Measurements from ENCODE around the gene ESF1. TPM values are rescaled to one million over a fixed set of nuclear protein-coding genes. Genes with fewer than 3 reads are reported as not detected.

ESF1 gene
- total and polyA plus RNA-seq, 5 donors from 2014 or later, result 4.1 to 8.5 (median 4.7) TPM

GRCh38 chr20:13755809-13756208 is 28.9 kb downstream of the ESF1 start:
- no peak overlapping the region for H3K4me3 ChIP-seq (ENCODE audit: low read depth, low read length)
- DNase-seq (no peak), ATAC-seq (ENCODE audit: low read depth in 2 of 2) (no peak)
- Mint-ChIP-seq H3K36me3 (peaks cover 28% of the 10 kb centered on the region), H3K4me3 (no peak overlapping the region), H3K27me3 (no peaks in the 10 kb centered on the region), H3K4me1 (peaks cover 0 to 5% (median 2%) of the 10 kb centered on the region in 4 donors), H3K27ac (no peak overlapping the region), H3K9me3 (no peaks in the 10 kb centered on the region)
- H3K9me3 ChIP-seq (ENCODE audit: control insufficient read depth in 2 of 2, low read length in 2 of 2), result no peaks in the 10 kb centered on the region
- H3K27me3 ChIP-seq (ENCODE audit: control insufficient read depth, insufficient read depth, low read length), result no peaks in the 10 kb centered on the region
- no peaks in the 10 kb centered on the region for H3K4me1 ChIP-seq (ENCODE audit: control insufficient read depth, insufficient read depth, low read length, poor library complexity, severe bottlenecking)
- no peak overlapping the region for H3K27ac ChIP-seq (ENCODE audit: insufficient read depth, low read length, poor library complexity, severe bottlenecking)
- H3K36me3 ChIP-seq (ENCODE audit: control insufficient read depth, insufficient read depth, low read length), result peaks cover 32% of the 10 kb centered on the region

- no peaks in the 10 kb centered on the region for H3K4me1 ChIP-seq (ENCODE audit: control insufficient read depth, insufficient read depth, low read length, poor library complexity, severe bottlenecking)
- H3K4me3 ChIP-seq (ENCODE audit: low read depth, low read length), result no peak overlapping the region
- H3K4me3 Mint-ChIP-seq, result no peak overlapping the region
- H3K36me3 ChIP-seq (ENCODE audit: control insufficient read depth, insufficient read depth, low read length), result peaks cover 21% of the 10 kb centered on the region
- no peaks in the 10 kb centered on the region for H3K27me3 Mint-ChIP-seq
- H3K27me3 ChIP-seq (ENCODE audit: control insufficient read depth, insufficient read depth, low read length), result no peaks in the 10 kb centered on the region
- H3K4me1 Mint-ChIP-seq, result peaks cover 0 to 2% (median 0%) of the 10 kb centered on the region in 4 donors
- H3K36me3 Mint-ChIP-seq, result peaks cover 20% of the 10 kb centered on the region
- no peak for DNase-seq
- no peak overlapping the region for H3K27ac Mint-ChIP-seq
- H3K27ac ChIP-seq (ENCODE audit: insufficient read depth, low read length, poor library complexity, severe bottlenecking), result no peak overlapping the region
- H3K9me3 Mint-ChIP-seq, result no peaks in the 10 kb centered on the region
- ATAC-seq (ENCODE audit: low read depth in 2 of 2), result no peak
- no peaks in the 10 kb centered on the region for H3K9me3 ChIP-seq (ENCODE audit: control insufficient read depth in 2 of 2, low read length in 2 of 2)
These were observed 31.2 kb downstream of the ESF1 start for GRCh38 chr20:13753436-13754036.

- Histone ChIP-seq H3K27me3 (ENCODE audit: control insufficient read depth, insufficient read depth, low read length) (no peaks in the 10 kb centered on the region), H3K36me3 (ENCODE audit: control insufficient read depth, insufficient read depth, low read length) (peaks cover 3% of the 10 kb centered on the region), H3K9me3 (ENCODE audit: control insufficient read depth in 2 of 2, low read length in 2 of 2) (no peaks in the 10 kb centered on the region), H3K4me1 (ENCODE audit: control insufficient read depth, insufficient read depth, low read length, poor library complexity, severe bottlenecking) (no peaks in the 10 kb centered on the region), H3K27ac (ENCODE audit: insufficient read depth, low read length, poor library complexity, severe bottlenecking) (no peak overlapping the region), H3K4me3 (ENCODE audit: low read depth, low read length) (no peak overlapping the region)
- H3K27ac Mint-ChIP-seq, result no peak overlapping the region
- no peak overlapping the region for H3K4me3 Mint-ChIP-seq
- H3K4me1 Mint-ChIP-seq, result peaks cover 0 to under 1% (median 0%) of the 10 kb centered on the region in 4 donors
- no peak for ATAC-seq (ENCODE audit: low read depth in 2 of 2)
- no peaks in the 10 kb centered on the region for H3K9me3 Mint-ChIP-seq
- no peak for DNase-seq
- H3K36me3 Mint-ChIP-seq, result peaks cover 21% of the 10 kb centered on the region
- no peaks in the 10 kb centered on the region for H3K27me3 Mint-ChIP-seq
These were observed 34.9 kb downstream of the ESF1 start for GRCh38 chr20:13749811-13750210.

GRCh38 chr20:13745784-13746183 is 38.9 kb downstream of the ESF1 start:
- no peak overlapping the region for H3K4me3 Mint-ChIP-seq
- H3K36me3 ChIP-seq (ENCODE audit: control insufficient read depth, insufficient read depth, low read length), result peaks cover 9% of the 10 kb centered on the region
- H3K9me3 ChIP-seq (ENCODE audit: control insufficient read depth in 2 of 2, low read length in 2 of 2), result peaks cover under 1 to 3% of the 10 kb centered on the region in 2 experiments
- no peak overlapping the region for H3K4me3 ChIP-seq (ENCODE audit: low read depth, low read length)
- H3K27me3 ChIP-seq (ENCODE audit: control insufficient read depth, insufficient read depth, low read length), result no peaks in the 10 kb centered on the region
- no peak overlapping the region for H3K27ac Mint-ChIP-seq
- H3K9me3 Mint-ChIP-seq, result peaks cover 0 to 6% (median 3%) of the 10 kb centered on the region in 7 donors
- DNase-seq (no peak), ATAC-seq (ENCODE audit: low read depth in 2 of 2) (no peak)
- H3K36me3 Mint-ChIP-seq, result peaks cover 47% of the 10 kb centered on the region
- peaks cover 0 to 4% (median 0%) of the 10 kb centered on the region in 4 donors for H3K4me1 Mint-ChIP-seq
- H3K4me1 ChIP-seq (ENCODE audit: control insufficient read depth, insufficient read depth, low read length, poor library complexity, severe bottlenecking), result no peaks in the 10 kb centered on the region
- H3K27ac ChIP-seq (ENCODE audit: insufficient read depth, low read length, poor library complexity, severe bottlenecking), result no peak overlapping the region
- H3K27me3 Mint-ChIP-seq, result no peaks in the 10 kb centered on the region

GRCh38 chr20:13744352-13744751 is 40.4 kb downstream of the ESF1 start:
- no peaks in the 10 kb centered on the region for H3K27me3 Mint-ChIP-seq
- peaks cover 0 to 4% (median under 1%) of the 10 kb centered on the region in 4 donors for H3K4me1 Mint-ChIP-seq
- H3K27ac ChIP-seq (ENCODE audit: insufficient read depth, low read length, poor library complexity, severe bottlenecking), result no peak overlapping the region
- ATAC-seq (ENCODE audit: low read depth in 2 of 2) (no peak), DNase-seq (no peak)
- no peak overlapping the region for H3K4me3 Mint-ChIP-seq
- H3K27me3 ChIP-seq (ENCODE audit: control insufficient read depth, insufficient read depth, low read length), result no peaks in the 10 kb centered on the region
- peak overlapping the region in 2 of 3 donors; percentile 24 to 39 for H3K27ac Mint-ChIP-seq
- H3K36me3 Mint-ChIP-seq, result peaks cover 52% of the 10 kb centered on the region
- peaks cover 11% of the 10 kb centered on the region for H3K36me3 ChIP-seq (ENCODE audit: control insufficient read depth, insufficient read depth, low read length)
- H3K4me3 ChIP-seq (ENCODE audit: low read depth, low read length), result no peak overlapping the region
- no peaks in the 10 kb centered on the region for H3K4me1 ChIP-seq (ENCODE audit: control insufficient read depth, insufficient read depth, low read length, poor library complexity, severe bottlenecking)
- H3K9me3 Mint-ChIP-seq, result peaks cover 0 to 14% (median 3%) of the 10 kb centered on the region in 7 donors
- H3K9me3 ChIP-seq (ENCODE audit: control insufficient read depth in 2 of 2, low read length in 2 of 2), result peaks cover 4 to 5% of the 10 kb centered on the region in 2 experiments

- no peak for ATAC-seq (ENCODE audit: low read depth in 2 of 2)
- H3K27ac Mint-ChIP-seq, result no peak overlapping the region
- H3K27ac ChIP-seq (ENCODE audit: insufficient read depth, low read length, poor library complexity, severe bottlenecking), result no peak overlapping the region
- H3K4me1 ChIP-seq (ENCODE audit: control insufficient read depth, insufficient read depth, low read length, poor library complexity, severe bottlenecking), result no peaks in the 10 kb centered on the region
- H3K4me1 Mint-ChIP-seq, result peaks cover 0 to 5% (median 2%) of the 10 kb centered on the region in 4 donors
- no peaks in the 10 kb centered on the region for H3K27me3 Mint-ChIP-seq
- no peak overlapping the region for H3K4me3 ChIP-seq (ENCODE audit: low read depth, low read length)
- peaks cover 63% of the 10 kb centered on the region for H3K36me3 Mint-ChIP-seq
- no peaks in the 10 kb centered on the region for H3K27me3 ChIP-seq (ENCODE audit: control insufficient read depth, insufficient read depth, low read length)
- H3K4me3 Mint-ChIP-seq, result no peak overlapping the region
- H3K9me3 Mint-ChIP-seq, result peaks cover 0 to 14% (median 3%) of the 10 kb centered on the region in 7 donors
- H3K36me3 ChIP-seq (ENCODE audit: control insufficient read depth, insufficient read depth, low read length), result peaks cover 11% of the 10 kb centered on the region
- H3K9me3 ChIP-seq (ENCODE audit: control insufficient read depth in 2 of 2, low read length in 2 of 2), result peaks cover 4 to 5% of the 10 kb centered on the region in 2 experiments
- DNase-seq, result no peak
These were observed 42.8 kb downstream of the ESF1 start for GRCh38 chr20:13741879-13742278.

GRCh38 chr20:13739731-13740649 is 44.7 kb downstream of the ESF1 start:
- Histone ChIP-seq H3K36me3 (ENCODE audit: control insufficient read depth, insufficient read depth, low read length) (peaks cover 11% of the 10 kb centered on the region), H3K27me3 (ENCODE audit: control insufficient read depth, insufficient read depth, low read length) (no peaks in the 10 kb centered on the region), H3K27ac (ENCODE audit: insufficient read depth, low read length, poor library complexity, severe bottlenecking) (no peak overlapping the region), H3K4me1 (ENCODE audit: control insufficient read depth, insufficient read depth, low read length, poor library complexity, severe bottlenecking) (no peaks in the 10 kb centered on the region), H3K9me3 (ENCODE audit: control insufficient read depth in 2 of 2, low read length in 2 of 2) (peaks cover 4 to 5% of the 10 kb centered on the region in 2 experiments), H3K4me3 (ENCODE audit: low read depth, low read length) (no peak overlapping the region)
- ATAC-seq (ENCODE audit: low read depth in 2 of 2), result no peak
- Mint-ChIP-seq H3K9me3 (peaks cover 0 to 14% (median 3%) of the 10 kb centered on the region in 7 donors), H3K27me3 (no peaks in the 10 kb centered on the region), H3K36me3 (peaks cover 61% of the 10 kb centered on the region), H3K4me3 (no peak overlapping the region), H3K27ac (peak overlapping the region in 1 of 3 donors; percentile 90), H3K4me1 (peaks cover 0 to 10% (median 4%) of the 10 kb centered on the region in 4 donors)
- DNase-seq, result no peak
